GM19238 (cell line): ENCODE measurements around the gene SMU1.
"Not testable (repeated sequence)": the region's sequence is repeated elsewhere in the genome, so short reads cannot be mapped to it uniquely, and the experiment has no call there.

ENCODE experiments used
- DNase-seq: peaks from one replicate; pipeline ENCODE4 v3.0.0; 2011; ENCODE audit warnings: low spot score; ENCODE audit not compliant: insufficient read length

SMU1 gene

GRCh38 chr9:33105959-33106358, 29.5 kb upstream of the SMU1 start:
- DNase-seq, result no peak

GRCh38 chr9:33105504-33105903, 29.0 kb upstream of the SMU1 start:
- no peak for DNase-seq

GRCh38 chr9:33104401-33104800, 27.9 kb upstream of the SMU1 start:
- DNase-seq, result no peak

DNA sequence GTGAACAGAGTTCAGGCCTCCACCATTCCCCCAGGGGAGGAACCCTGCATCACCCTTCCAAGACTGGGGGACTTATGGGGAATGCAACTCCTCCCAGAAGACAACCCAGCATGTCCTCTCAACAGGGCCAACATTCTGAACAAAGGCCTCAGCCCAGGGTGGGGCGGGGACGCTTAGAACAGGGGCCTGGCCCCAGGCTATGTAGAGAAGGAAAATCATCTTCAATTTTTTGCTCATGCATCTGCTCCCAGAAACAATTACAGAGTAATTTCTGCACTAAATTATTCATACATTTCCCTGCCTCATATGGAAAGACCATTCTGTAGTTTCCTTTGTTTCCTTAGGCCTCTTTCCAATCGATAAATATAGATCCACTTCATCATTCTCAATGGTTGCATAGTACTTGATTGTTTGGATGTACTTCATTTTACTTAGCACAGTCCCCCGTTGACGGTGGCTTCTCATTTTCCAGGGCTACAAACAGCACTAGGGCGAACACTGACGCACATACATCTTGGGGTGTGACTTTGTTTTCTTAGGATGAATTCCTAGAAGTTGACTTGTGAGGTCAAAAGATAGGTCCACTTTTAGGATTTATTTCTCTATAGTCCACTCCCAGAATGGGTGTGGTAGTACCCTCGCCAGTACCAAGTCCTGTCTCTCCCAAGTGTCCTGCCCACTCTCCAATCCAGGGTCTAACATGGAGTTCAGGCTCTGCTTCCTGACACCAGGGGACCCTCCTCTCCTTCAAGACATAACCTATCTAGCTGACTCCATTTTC, 27.2 kb upstream of the SMU1 start:
- DNase-seq, result no peak

GRCh38 chr9:33102551-33103210, 26.2 kb upstream of the SMU1 start:
- DNase-seq, result no peak

DNA sequence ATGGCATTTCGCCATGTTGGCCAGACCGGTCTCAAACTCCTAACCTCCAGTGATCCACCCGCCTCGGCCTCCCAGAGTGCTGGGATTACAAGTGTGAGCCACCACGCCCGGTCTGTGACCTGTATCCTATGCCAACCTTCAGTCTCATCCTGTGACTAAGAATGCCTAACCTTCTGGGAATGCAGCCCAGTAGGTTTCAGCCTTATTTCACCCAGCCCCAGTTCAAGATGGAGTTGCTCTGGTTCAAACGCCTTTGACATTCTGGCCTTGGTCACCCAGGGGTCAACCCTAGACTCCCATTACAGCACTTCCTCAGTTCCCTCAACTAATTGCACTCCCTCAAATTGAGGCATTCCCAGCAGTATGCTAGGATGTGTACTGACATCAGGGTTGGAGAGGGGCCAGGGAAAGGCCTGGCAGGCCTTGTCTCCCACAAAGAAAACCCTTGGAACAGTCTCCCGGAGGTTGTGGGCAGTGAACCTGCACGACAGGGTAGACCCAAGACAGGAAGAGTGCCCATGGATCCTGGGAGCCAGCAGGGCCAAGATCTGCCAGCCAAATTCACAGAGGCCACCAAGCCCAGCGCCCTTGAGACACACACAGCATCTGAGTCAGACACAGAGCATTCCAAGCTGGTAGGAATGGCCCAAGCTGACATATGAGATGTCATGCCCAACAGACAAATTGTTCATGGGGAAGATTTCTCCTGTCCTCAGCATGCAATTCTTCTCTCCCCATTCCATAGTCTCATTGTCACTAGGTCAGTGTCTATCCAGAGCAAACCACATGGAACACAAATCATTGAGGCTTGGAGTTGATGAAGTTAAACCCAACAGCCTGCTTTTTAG, 24.9 kb upstream of the SMU1 start:
- no peak for DNase-seq

- no peak for DNase-seq
Observed at GRCh38 chr9:33099754-33100153, 23.3 kb upstream of the SMU1 start.

GRCh38 chr9:33097192-33097591, 20.7 kb upstream of the SMU1 start:
- DNase-seq, result no peak

GRCh38 chr9:33092634-33093033, 16.2 kb upstream of the SMU1 start:
- DNase-seq, result no peak

DNA sequence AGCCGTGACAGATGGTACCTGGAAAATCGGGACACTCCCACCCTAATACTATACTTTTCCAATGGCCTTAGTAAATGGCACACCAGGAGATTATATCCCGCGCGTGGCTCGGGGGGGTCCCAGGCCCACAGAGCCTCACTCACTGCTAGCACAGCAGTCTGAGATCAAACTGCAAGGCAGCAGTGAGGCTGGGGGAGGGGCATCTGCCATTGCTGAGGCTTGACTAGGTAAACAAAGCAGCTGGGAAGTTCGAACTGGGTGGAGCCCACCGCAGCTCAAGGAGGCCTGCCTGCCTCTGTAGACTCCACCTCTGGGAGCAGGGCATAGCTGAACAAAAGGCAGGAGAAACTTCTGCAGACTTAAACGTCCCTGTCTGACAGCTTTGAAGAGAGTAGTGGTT, 9.2 kb upstream of the SMU1 start:
- DNase-seq, result not testable (repeated sequence)

GRCh38 chr9:33082538-33083326, 6.3 kb upstream of the SMU1 start:
- DNase-seq, result no peak

- no peak for DNase-seq
Observed at GRCh38 chr9:33082128-33082527, 5.7 kb upstream of the SMU1 start.

DNA sequence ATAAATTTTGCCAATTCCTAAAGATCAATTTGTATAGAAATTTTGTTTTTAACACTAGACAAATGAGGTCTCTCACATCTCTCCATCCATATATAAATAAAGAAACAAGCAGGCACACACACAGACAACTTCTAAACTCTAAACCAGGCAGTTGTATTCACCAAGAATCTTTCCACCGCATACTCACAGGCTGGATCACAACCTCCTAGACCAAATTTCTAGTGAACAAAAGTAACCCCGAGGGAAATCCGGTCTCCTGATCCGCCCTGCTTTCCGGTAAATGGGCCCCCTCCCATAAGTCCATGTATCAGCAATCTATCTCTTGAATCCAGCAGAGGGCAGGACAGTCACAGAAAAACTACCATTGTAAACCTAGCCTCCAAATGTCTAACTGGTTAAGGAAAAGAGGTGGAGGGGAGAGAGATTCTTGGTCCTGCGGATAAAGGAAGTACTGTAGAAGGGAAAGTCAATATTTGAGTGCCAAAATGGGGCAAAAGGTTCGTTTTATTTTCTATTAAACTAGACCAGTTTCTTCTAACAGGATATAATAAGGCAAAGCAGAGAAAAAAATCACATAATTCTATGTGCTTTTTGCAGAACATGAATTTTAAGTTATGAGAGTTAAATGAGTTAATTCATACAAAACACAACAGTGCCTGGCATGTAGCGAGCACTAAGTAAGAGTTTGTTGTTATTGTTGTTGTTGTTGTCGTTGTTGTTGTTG, 4.8 kb upstream of the SMU1 start:
- DNase-seq, result peak; percentile 50

DNA sequence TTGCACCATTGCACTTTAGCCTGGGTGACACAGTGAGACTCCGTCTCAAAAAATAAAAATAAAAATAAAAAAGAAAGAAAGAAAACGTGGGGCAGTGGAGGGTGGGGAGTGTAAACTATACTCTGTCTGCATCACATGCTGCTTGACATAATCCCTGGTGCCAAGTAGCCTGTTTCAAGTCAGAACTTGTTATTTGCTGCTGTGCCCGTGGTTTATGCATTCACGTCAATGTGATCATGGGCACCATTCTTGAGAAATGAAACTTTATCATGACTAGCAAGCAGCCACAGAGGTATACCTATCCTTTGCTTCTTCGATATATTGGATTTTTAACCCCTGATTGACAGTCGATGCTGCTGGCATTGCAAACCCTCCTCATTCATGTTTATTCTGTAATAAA, 4.1 kb upstream of the SMU1 start:
- DNase-seq, result no peak

GRCh38 chr9:33068991-33069390, 7.5 kb downstream of the SMU1 start:
- no peak for DNase-seq

- peak; percentile 31 for DNase-seq
Observed at GRCh38 chr9:33065157-33066076, 11.1 kb downstream of the SMU1 start.

DNA sequence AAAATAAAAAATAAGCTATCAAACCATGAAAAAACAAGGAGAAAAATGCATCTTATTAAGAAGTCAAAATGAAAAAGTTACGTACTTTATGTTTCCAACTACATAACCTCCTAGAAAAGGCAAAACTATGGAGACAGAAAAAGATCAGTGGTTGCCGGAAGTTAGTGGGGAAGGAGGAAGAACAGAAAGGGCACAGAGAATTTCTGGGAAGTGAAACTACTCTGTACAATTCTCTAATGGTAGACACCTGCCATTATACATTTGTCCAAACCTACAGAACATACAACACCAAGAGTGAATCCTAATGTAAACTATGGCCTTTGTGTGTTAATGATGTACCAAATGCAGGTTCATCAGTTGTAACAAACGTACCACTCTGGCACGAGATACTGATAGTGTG, 25.3 kb downstream of the SMU1 start:
- DNase-seq, result no peak

DNA sequence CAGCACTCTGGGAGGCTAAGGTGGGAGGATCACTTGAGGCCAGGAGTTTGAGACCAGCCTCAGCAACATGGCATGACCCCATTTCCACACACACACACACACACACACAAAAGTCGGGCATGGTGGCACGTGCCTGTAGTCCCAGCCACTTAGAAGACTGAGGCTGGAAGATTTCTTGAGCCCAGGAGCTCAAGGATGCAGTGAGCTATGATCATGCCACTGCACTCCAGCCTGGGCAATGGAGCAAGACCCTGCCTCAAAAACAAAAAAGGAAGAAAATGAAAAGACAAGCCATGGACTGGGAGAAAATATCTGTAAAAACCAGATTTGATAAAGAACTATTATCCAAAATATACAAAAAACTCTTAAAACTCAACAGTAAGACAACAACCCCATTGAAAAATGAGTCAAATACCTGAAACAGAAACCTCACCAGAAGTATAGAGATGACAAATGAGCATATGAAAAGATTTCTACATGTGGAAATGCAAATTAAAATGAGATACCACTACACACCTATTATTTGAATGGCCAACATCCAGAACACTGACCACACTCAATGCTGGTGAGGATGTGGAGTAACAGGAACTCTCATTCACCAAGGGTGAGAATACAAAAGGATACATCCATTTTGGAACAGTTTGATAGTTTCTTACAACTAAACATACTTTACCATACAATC, 26.7 kb downstream of the SMU1 start:
- DNase-seq, result no peak

DNA sequence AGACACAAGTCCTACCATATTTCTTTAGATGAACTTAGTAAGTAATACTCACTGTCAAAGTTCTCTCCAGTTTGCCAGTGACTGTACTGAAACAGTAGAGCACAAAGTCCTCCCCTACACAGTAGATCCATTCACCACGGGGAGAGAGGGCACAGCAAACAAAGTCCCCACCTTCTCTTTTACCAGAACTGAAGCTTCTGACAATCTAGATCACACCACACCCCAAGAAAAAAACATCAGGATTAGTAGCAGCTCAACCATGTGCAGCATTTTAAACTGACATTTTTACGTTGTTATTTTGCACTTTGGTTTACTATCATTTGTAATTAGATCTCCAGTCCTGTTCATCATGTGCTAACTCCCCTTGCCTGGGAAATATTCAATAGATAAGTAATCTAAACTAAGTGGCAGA, 28.4 kb downstream of the SMU1 start:
- DNase-seq, result no peak
